ENCODE data around the gene TCN2. TPM values are rescaled to one million over a fixed set of nuclear protein-coding genes. Genes with fewer than 3 reads are reported as not detected.

The TCN2 gene
- total and polyA plus RNA-seq, 9 of the 15 experiments (the other 6 are each of a cell fraction or from before 2014, with no cell fraction given), result 0.88 to 5.4 (median 1.7) TPM

DNA sequence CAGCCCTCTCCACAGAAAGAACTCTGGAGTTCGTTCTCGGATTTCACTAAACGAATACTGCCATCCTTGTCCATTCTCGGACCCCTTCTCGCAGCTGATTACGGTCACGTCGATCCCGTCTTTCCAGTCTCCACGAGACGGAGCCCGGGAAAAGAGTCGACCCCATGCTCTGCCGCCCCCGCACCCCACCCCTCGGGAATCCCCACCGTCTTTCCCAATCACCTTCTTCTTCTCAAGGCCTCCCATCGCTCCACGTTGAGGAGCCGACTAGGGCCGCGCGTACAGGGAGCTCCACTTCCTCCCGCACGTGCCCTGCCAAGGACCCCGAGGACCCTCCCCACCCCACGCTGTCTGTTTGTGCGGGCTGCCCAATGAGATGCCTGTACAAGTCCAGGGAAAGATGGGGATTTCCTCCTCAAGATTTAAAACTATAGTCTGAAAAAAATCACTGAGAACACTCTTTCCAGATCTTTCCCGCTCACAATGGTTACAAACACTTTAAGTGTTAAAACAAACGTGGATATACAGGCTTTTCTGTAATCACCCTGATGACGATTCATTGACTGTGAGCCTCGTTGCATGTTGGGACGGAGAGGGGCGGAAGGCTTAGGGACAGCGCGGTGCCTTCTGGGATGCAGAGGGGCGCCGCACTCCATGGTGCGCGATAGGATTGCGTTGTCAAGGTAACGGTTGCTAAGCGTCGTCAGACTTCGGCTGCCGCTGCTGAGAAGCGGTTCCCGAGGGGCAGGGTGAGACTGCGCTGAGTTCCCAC lies 15.2 kb upstream of the TCN2 start, which contains the start of gene PES1 (continued):
- TF ChIP-seq KDM4B (IDR thresholded peaks at IDR 0.05; ENCODE audit: borderline replicate concordance in 2 of 2, low read depth in 1 of 2) (no peak), GABPB2 (CRISPR knock-in tag; conservative IDR thresholded peaks at IDR 0.05) (no peak), MTA1 (IDR thresholded peaks at IDR 0.05; ENCODE audit: borderline replicate concordance) (peak; percentile 84), SIN3B (IDR thresholded peaks at IDR 0.05; ENCODE audit: low read depth) (no peak), ZNF121 (CRISPR knock-in tag; conservative IDR thresholded peaks at IDR 0.05) (no peak), DIDO1 (tag; IDR thresholded peaks at IDR 0.05; ENCODE audit: low read depth) (peak; percentile 86), RBM14 (IDR thresholded peaks at IDR 0.05; ENCODE audit: borderline replicate concordance, insufficient read depth, low read depth, low read length) (no peak), ZNF212 (CRISPR knock-in tag; IDR thresholded peaks at IDR 0.05) (no peak)
- TF ChIP-seq, protein P1, sequence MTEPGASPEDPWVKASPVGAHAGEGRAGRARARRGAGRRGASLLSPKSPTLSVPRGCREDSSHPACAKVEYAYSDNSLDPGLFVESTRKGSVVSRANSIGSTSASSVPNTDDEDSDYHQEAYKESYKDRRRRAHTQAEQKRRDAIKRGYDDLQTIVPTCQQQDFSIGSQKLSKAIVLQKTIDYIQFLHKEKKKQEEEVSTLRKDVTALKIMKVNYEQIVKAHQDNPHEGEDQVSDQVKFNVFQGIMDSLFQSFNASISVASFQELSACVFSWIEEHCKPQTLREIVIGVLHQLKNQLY (CRISPR knock-in tag; conservative IDR thresholded peaks at IDR 0.05), result no peak
- TF ChIP-seq, protein P2, sequence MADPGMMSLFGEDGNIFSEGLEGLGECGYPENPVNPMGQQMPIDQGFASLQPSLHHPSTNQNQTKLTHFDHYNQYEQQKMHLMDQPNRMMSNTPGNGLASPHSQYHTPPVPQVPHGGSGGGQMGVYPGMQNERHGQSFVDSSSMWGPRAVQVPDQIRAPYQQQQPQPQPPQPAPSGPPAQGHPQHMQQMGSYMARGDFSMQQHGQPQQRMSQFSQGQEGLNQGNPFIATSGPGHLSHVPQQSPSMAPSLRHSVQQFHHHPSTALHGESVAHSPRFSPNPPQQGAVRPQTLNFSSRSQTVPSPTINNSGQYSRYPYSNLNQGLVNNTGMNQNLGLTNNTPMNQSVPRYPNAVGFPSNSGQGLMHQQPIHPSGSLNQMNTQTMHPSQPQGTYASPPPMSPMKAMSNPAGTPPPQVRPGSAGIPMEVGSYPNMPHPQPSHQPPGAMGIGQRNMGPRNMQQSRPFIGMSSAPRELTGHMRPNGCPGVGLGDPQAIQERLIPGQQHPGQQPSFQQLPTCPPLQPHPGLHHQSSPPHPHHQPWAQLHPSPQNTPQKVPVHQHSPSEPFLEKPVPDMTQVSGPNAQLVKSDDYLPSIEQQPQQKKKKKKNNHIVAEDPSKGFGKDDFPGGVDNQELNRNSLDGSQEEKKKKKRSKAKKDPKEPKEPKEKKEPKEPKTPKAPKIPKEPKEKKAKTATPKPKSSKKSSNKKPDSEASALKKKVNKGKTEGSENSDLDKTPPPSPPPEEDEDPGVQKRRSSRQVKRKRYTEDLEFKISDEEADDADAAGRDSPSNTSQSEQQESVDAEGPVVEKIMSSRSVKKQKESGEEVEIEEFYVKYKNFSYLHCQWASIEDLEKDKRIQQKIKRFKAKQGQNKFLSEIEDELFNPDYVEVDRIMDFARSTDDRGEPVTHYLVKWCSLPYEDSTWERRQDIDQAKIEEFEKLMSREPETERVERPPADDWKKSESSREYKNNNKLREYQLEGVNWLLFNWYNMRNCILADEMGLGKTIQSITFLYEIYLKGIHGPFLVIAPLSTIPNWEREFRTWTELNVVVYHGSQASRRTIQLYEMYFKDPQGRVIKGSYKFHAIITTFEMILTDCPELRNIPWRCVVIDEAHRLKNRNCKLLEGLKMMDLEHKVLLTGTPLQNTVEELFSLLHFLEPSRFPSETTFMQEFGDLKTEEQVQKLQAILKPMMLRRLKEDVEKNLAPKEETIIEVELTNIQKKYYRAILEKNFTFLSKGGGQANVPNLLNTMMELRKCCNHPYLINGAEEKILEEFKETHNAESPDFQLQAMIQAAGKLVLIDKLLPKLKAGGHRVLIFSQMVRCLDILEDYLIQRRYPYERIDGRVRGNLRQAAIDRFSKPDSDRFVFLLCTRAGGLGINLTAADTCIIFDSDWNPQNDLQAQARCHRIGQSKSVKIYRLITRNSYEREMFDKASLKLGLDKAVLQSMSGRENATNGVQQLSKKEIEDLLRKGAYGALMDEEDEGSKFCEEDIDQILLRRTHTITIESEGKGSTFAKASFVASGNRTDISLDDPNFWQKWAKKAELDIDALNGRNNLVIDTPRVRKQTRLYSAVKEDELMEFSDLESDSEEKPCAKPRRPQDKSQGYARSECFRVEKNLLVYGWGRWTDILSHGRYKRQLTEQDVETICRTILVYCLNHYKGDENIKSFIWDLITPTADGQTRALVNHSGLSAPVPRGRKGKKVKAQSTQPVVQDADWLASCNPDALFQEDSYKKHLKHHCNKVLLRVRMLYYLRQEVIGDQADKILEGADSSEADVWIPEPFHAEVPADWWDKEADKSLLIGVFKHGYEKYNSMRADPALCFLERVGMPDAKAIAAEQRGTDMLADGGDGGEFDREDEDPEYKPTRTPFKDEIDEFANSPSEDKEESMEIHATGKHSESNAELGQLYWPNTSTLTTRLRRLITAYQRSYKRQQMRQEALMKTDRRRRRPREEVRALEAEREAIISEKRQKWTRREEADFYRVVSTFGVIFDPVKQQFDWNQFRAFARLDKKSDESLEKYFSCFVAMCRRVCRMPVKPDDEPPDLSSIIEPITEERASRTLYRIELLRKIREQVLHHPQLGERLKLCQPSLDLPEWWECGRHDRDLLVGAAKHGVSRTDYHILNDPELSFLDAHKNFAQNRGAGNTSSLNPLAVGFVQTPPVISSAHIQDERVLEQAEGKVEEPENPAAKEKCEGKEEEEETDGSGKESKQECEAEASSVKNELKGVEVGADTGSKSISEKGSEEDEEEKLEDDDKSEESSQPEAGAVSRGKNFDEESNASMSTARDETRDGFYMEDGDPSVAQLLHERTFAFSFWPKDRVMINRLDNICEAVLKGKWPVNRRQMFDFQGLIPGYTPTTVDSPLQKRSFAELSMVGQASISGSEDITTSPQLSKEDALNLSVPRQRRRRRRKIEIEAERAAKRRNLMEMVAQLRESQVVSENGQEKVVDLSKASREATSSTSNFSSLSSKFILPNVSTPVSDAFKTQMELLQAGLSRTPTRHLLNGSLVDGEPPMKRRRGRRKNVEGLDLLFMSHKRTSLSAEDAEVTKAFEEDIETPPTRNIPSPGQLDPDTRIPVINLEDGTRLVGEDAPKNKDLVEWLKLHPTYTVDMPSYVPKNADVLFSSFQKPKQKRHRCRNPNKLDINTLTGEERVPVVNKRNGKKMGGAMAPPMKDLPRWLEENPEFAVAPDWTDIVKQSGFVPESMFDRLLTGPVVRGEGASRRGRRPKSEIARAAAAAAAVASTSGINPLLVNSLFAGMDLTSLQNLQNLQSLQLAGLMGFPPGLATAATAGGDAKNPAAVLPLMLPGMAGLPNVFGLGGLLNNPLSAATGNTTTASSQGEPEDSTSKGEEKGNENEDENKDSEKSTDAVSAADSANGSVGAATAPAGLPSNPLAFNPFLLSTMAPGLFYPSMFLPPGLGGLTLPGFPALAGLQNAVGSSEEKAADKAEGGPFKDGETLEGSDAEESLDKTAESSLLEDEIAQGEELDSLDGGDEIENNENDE (IDR thresholded peaks at IDR 0.05; ENCODE audit: low read depth, low read length), result no peak
- TF ChIP-seq, protein P3, sequence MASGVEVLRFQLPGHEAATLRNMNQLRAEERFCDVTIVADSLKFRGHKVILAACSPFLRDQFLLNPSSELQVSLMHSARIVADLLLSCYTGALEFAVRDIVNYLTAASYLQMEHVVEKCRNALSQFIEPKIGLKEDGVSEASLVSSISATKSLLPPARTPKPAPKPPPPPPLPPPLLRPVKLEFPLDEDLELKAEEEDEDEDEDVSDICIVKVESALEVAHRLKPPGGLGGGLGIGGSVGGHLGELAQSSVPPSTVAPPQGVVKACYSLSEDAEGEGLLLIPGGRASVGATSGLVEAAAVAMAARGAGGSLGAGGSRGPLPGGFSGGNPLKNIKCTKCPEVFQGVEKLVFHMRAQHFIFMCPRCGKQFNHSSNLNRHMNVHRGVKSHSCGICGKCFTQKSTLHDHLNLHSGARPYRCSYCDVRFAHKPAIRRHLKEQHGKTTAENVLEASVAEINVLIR (CRISPR knock-in tag; IDR thresholded peaks at IDR 0.05), result peak; percentile 94
- TF ChIP-seq, protein P4, sequence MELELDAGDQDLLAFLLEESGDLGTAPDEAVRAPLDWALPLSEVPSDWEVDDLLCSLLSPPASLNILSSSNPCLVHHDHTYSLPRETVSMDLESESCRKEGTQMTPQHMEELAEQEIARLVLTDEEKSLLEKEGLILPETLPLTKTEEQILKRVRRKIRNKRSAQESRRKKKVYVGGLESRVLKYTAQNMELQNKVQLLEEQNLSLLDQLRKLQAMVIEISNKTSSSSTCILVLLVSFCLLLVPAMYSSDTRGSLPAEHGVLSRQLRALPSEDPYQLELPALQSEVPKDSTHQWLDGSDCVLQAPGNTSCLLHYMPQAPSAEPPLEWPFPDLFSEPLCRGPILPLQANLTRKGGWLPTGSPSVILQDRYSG (tag; conservative IDR thresholded peaks at IDR 0.05; ENCODE audit: low read depth), result no peak

Data from K562 (cell line).